SK-N-SH treated with all-trans-retinoic acid at 6 μM for 48 hours (cell line): ENCODE results near the gene SRRD.

ENCODE experiments used
- ARNTL ChIP-seq: fragments of 450-650 bp; formaldehyde crosslinking; IDR thresholded peaks from 2 replicates; pipeline ENCODE4 v1.5.0; 2020; ENCODE audit warnings: low read depth, mild to moderate bottlenecking, moderate library complexity, borderline replicate concordance
- CSDC2 ChIP-seq: fragments of 250-450 bp; sonication (Bioruptor Pico); IDR thresholded peaks from 2 replicates; pipeline ENCODE4 v1.5.0; 2020; ENCODE audit warnings: mild to moderate bottlenecking, moderate library complexity
- OSR1 ChIP-seq: fragments of 250-450 bp; sonication (Bioruptor Pico); IDR thresholded peaks from 2 replicates; pipeline ENCODE4 v1.8.0; 2022; ENCODE audit warnings: moderate library complexity, mild to moderate bottlenecking, inconsistent platforms
- SNAI2 ChIP-seq: fragments of 250-450 bp; sonication (Bioruptor Pico); IDR thresholded peaks from 2 replicates; pipeline ENCODE4 v1.5.0; 2020; ENCODE audit warnings: mild to moderate bottlenecking, moderate library complexity
- ZFP30 ChIP-seq: fragments of 450-650 bp; formaldehyde crosslinking; IDR thresholded peaks from 2 replicates; pipeline ENCODE4 v1.5.0; 2022; ENCODE audit warnings: mild to moderate bottlenecking, moderate library complexity
- TF ChIP-seq, protein P1 (sequence below): fragments of 250-450 bp; sonication (Bioruptor Pico); IDR thresholded peaks from 2 replicates; pipeline ENCODE4 v1.8.0; 2020; ENCODE audit warnings: mild to moderate bottlenecking, moderate library complexity, borderline replicate concordance

DNA sequence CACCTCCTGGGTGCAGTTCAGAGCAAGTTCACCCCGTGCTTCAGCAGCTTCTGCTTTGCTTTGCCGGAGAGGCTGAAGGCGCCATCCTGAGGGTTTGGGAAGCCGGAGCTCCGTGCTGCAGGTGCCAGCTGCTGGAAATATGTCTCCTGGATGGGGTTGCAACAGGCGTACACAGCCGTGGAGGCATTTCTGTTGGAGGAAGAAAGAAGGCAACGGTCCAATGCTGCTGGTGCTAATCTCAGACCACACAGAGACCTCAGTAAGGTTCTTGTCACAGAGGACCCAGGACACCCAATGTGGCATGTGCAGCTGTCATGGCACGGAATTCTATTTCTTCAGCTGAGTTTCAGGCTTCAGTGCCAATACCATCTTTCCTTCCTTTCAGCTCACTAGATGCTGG lies 30.5 kb upstream of the SRRD start:
- TF ChIP-seq, protein P1, sequence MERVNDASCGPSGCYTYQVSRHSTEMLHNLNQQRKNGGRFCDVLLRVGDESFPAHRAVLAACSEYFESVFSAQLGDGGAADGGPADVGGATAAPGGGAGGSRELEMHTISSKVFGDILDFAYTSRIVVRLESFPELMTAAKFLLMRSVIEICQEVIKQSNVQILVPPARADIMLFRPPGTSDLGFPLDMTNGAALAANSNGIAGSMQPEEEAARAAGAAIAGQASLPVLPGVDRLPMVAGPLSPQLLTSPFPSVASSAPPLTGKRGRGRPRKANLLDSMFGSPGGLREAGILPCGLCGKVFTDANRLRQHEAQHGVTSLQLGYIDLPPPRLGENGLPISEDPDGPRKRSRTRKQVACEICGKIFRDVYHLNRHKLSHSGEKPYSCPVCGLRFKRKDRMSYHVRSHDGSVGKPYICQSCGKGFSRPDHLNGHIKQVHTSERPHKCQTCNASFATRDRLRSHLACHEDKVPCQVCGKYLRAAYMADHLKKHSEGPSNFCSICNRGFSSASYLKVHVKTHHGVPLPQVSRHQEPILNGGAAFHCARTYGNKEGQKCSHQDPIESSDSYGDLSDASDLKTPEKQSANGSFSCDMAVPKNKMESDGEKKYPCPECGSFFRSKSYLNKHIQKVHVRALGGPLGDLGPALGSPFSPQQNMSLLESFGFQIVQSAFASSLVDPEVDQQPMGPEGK = no peak
- TF ChIP-seq ARNTL (CRISPR knock-in tag) (no peak), SNAI2 (CRISPR knock-in tag) (no peak), CSDC2 (CRISPR knock-in tag) (no peak), OSR1 (CRISPR knock-in tag) (no peak), ZFP30 (no peak)
